GM12873 (cell line): ENCODE measurements around the gene CYRIA.

Experiments used
- TF ChIP-seq, protein P1 (sequence below): IDR thresholded peaks from 2 replicates; pipeline ENCODE4 v1.5.1; 2012; ENCODE audit warnings: low read depth, mild to moderate bottlenecking, moderate library complexity, low read length, control low read depth; ENCODE audit not compliant: insufficient read depth; ENCODE audit errors: missing control alignments

The CYRIA gene

DNA sequence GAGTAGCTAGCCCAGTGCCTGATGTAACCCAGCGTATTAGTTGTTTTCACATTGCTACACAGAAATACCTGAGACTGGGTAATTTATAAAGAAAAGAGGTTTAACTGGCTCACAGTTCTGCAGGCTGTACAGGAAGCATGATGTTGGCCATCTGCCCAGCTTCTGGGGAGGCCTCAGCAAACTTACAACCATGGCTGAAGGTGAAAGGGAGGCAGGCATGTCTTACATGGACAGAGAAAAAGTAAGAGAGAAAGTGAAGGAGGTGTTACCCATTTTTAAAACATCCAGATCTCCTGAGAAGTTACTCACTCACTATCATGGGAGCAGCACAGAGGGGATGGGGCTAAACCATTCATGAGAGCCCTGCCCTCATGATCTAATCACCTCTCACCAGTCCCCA is 6.1 kb upstream of the CYRIA start:
- TF ChIP-seq, protein P1, sequence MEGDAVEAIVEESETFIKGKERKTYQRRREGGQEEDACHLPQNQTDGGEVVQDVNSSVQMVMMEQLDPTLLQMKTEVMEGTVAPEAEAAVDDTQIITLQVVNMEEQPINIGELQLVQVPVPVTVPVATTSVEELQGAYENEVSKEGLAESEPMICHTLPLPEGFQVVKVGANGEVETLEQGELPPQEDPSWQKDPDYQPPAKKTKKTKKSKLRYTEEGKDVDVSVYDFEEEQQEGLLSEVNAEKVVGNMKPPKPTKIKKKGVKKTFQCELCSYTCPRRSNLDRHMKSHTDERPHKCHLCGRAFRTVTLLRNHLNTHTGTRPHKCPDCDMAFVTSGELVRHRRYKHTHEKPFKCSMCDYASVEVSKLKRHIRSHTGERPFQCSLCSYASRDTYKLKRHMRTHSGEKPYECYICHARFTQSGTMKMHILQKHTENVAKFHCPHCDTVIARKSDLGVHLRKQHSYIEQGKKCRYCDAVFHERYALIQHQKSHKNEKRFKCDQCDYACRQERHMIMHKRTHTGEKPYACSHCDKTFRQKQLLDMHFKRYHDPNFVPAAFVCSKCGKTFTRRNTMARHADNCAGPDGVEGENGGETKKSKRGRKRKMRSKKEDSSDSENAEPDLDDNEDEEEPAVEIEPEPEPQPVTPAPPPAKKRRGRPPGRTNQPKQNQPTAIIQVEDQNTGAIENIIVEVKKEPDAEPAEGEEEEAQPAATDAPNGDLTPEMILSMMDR = no peak

DNA sequence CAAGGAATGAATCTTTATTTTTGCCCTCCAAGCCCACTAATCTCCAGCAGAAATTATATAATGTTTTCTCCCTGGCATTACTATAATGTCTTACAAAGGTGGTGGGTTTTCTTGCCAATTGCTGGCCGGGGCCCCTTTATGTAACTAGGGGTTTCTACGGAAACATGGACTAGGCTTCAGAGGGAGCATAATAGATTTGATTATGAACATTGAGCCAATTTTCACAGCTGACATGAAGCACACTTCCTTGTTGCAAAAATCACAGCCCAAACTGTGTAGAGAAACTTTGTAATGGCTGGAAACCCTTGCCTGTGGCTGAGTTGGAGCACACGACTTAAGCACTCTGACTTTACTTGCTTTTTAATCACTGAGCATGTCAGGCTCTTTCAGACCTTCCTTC is 3.8 kb upstream of the CYRIA start:
- TF ChIP-seq, protein P1 = no peak

DNA sequence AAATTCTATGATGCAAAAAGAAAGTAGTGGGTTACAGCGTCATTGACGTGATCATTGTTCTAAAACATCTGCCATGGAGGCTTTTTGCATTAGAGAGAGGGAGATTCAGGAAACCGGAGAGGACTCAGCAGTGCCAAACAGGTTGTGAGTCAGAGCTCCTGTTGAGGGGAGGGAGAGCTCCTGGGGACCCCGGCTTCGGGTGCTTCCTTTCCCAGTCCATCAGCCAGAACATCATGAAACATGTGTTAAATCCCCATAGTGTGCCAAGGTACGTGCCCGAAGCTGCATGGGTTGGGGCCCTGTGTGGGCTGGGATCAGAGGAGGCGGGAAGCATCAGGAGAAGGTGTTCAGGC is 791 bp upstream of the CYRIA start:
- TF ChIP-seq, protein P1 = no peak

DNA sequence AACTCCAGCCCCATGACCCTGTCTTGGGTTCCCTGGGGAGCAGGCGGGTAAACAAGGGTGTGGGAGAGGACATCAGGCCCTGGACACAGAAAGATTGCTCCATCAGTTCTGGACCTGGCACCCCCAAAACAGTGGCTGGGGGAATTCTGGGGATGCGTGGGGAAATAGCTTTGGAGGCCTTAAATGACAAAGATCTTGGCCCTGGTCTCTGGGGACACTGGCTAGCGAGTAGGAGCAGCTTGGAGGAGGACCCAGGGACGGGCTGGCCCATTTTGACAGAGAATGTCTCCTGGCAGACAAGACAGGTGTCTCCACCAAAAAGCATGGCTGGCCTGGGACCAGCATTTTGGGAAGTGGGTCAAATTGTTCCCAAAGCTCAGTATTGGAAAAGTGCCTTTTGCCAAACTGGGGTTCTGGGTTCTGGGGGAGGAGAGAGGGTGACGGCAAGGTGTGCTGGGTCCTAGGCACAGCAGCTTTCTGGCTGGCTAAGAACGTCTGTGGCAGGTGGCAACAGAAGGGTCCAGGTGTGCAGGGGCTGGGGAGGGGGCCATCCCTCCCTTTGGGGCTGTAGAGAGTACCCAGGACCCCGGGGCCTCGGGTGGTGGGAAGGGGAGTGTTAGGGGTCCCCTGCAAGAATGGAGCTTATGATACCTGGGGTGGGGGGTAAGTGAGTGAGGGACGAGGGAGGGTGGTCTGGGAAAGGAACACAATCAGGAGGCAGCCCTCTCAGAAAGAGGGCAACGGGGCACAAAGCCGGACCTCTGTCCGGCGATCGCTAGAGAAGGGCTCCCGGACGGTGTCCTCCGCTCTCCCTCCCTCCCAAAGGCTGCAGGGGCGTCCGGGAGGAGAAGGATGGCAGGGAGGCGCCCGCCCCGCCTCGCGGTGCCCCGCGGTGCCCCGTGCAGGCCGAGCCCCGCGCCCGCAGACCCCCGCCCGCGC is 556 bp downstream of the CYRIA start:
- TF ChIP-seq, protein P1 = no peak

DNA sequence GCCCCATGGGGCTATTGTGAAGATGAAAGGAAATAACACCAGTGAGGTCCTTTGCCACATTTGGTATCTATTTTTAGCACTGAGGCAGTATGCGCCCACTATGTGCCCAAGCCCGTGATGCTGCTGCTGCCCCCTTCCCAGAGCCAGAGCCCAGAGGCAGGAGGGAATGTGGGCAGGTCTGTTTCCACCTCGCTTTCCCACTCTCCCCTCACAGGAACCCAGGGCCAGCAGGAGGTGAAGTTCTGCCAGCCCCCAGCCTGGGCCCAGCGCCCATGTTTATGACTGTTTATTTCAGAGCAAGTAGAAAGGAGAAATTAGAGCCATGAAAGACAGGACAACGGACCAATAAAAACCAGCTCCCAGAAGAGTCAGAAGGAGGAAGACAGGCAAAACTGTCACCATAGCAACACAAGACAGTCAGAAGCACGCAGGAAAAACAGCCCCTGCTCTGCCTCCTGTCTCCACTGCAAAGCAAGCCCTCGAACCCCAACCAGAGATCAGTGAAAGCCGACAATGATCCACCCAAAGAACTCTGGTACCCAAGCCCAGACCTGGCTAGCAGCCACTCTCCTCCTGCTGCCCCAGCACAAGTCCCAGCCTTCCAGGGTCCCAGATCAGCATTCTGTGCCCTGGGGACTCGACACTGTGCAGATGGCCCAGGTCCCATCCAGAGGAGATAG is 1.4 kb downstream of the CYRIA start:
- TF ChIP-seq, protein P1 = no peak

DNA sequence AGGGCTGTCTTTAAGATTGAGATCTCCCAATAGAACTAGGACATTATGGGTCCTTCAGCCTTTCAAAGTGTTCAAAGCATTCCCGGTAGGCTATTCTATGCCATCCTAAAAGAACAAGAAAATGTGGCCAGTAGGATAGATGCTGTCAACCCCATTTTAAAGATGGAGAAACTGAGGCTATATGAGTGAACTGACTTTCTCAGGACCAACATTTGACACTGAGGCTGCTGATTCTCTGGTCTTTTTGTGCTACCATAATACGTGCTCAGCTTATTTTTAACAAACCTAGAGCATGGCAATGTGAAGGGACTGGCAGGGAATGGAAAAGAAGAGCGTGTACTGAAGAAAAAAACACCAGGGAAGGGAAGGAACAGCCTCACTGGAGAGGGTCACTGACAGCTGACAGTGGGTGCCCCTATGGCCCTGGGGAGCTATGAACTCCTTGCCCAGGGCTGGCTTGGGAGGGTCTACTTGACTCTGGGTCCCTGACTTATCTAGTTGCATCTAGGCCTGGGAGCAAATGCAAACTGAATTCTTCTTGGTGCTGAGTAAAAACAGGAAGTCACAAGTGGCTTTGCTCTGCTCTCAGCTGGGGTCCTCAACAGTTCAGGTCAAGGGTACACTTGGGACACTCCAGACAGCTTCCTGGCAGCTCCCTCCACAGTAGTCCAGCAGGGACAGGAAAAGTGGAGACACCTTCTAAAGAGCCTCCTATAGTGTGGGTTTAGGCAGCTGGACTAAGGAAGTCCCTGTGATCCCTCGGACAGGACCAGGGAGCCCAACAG is 2.3 kb downstream of the CYRIA start:
- TF ChIP-seq, protein P1 = no peak
